Keratinocyte (primary cell): ENCODE results near the gene BCHE. TPM values are rescaled to one million over a fixed set of nuclear protein-coding genes. Genes with fewer than 3 reads are reported as not detected.

Experiments used
- DNase-seq: peaks from one replicate; pipeline ENCODE4 v3.0.0-alpha.2; 2011; ENCODE audit warnings: low read depth, missing footprints, low spot score
- FAIRE-seq: peaks from 2 replicates; lab custom pipeline; 2011; peaks lifted over from hg19 to GRCh38; lab: Jason Lieb, UNC
- H2AFZ ChIP-seq: 2 replicates; pipeline ENCODE4 v1.6.0; 2012; ENCODE audit warnings: low read length, control low read depth, inconsistent platforms; ENCODE audit not compliant: control insufficient read depth
- H3K27ac ChIP-seq: 2 replicates; pipeline ENCODE4 v1.5.1; 2011; ENCODE audit warnings: low read length; ENCODE audit not compliant: control insufficient read depth, insufficient read depth
- H3K27me3 ChIP-seq: 3 replicates; pipeline ENCODE4 v1.6.0; 2011; ENCODE audit warnings: low read length; ENCODE audit not compliant: control insufficient read depth, insufficient read depth; ENCODE audit errors: extremely low read depth
- H3K36me3 ChIP-seq, 2 experiments: 2 replicates in 1 of 2; 3 replicates in 1 of 2; pipeline ENCODE4 v1.5.1; 2011; ENCODE audit warnings: low read length in 2 of 2, mild to moderate bottlenecking in 1 of 2; ENCODE audit not compliant: control insufficient read depth in 2 of 2, insufficient read depth in 2 of 2; ENCODE audit errors: extremely low read depth in 1 of 2
- H3K4me1 ChIP-seq: 3 replicates; pipeline ENCODE4 v1.5.1; 2011; ENCODE audit warnings: low read length; ENCODE audit not compliant: control insufficient read depth, insufficient read depth; ENCODE audit errors: extremely low read depth
- H3K4me2 ChIP-seq: 3 replicates; pipeline ENCODE4 v1.6.0; 2011; ENCODE audit warnings: low read depth, low read length; ENCODE audit not compliant: control insufficient read depth, insufficient read depth; ENCODE audit errors: extremely low read depth
- H3K4me3 ChIP-seq, 3 experiments: fragments of 200-600 bp in 1 of 3; sonication (generic) in 1 of 3; 2 replicates in 2 of 3; 3 replicates in 1 of 3; pipeline ENCODE4 v1.5.1; 2011 to 2016; ENCODE audit warnings: low read length in 3 of 3, mild to moderate bottlenecking in 3 of 3, control low read depth in 2 of 3, inconsistent platforms in 1 of 3, low read depth in 1 of 3, mixed read lengths in 1 of 3, mixed run types in 1 of 3, moderate library complexity in 1 of 3; ENCODE audit not compliant: control insufficient read depth in 2 of 3, insufficient read depth in 2 of 3; ENCODE audit errors: extremely low read depth in 1 of 3
- H3K79me2 ChIP-seq: 2 replicates; pipeline ENCODE4 v1.6.0; 2012; ENCODE audit warnings: low read length; ENCODE audit not compliant: control insufficient read depth, insufficient read depth
- H3K9ac ChIP-seq: 3 replicates; pipeline ENCODE4 v1.6.0; 2011; ENCODE audit warnings: low read length; ENCODE audit not compliant: control insufficient read depth, insufficient read depth; ENCODE audit errors: extremely low read depth
- H3K9me1 ChIP-seq: 3 replicates; pipeline ENCODE4 v1.6.0; 2011; ENCODE audit warnings: low read length; ENCODE audit not compliant: control insufficient read depth, insufficient read depth; ENCODE audit errors: extremely low read depth
- H3K9me3 ChIP-seq: 2 replicates; pipeline ENCODE4 v1.5.1; 2012; ENCODE audit warnings: low read depth, low read length; ENCODE audit not compliant: control insufficient read depth
- H4K20me1 ChIP-seq: 3 replicates; pipeline ENCODE4 v1.6.0; 2011; ENCODE audit warnings: low read length; ENCODE audit not compliant: control insufficient read depth, insufficient read depth; ENCODE audit errors: extremely low read depth
- CTCF ChIP-seq, 3 experiments: IDR thresholded peaks in 1 of 3; conservative IDR thresholded peaks in 1 of 3; optimal IDR thresholded peaks in 1 of 3; 2 replicates in 2 of 3; 3 replicates in 1 of 3; pipeline versions ENCODE3 to v1.5.1; 2011; ENCODE audit warnings: low read length in 3 of 3, mild to moderate bottlenecking in 3 of 3, moderate library complexity in 2 of 3, control low read depth in 1 of 3, inconsistent platforms in 1 of 3; ENCODE audit not compliant: insufficient read depth in 2 of 3; ENCODE audit errors: extremely low read depth in 1 of 3
- EZH2 ChIP-seq: IDR thresholded peaks from one replicate; pipeline ENCODE4 v1.6.1; 2012; ENCODE audit warnings: inconsistent platforms, mild to moderate bottlenecking, low read length, moderate library complexity
- dilution Hi-C: fragments of 300-500 bp; cut with MboI; formaldehyde crosslinking; loops from one replicate; pipeline ENCODE4 v1.7.0; 2020; ENCODE audit warnings: low sequenced_read_pairs; ENCODE audit not compliant: extremely low pct_ligation_motif_present
- polyA plus RNA-seq, 5 experiments: library from polyadenylated mRNA; depleted of rRNA in 3 of 5; stranded (reverse) in 3 of 5; stranded (forward) in 1 of 5; unstranded in 1 of 5; fragments of >200 nt; gene quantifications; 1 replicate in 1 of 5; 2 replicates in 3 of 5; 3 replicates in 1 of 5; pipeline versions ENCODE4 v1.2.1 to v1.2.3, GENCODE V29; 2011 to 2012; ENCODE audit warnings: missing spikeins in 2 of 5, low read depth in 1 of 5, low replicate concordance in 1 of 5

BCHE gene
- polyA plus RNA-seq, 1 donor (not counting 4 experiments of a cell fraction or from before 2014, with no cell fraction given) = 2.0 TPM

- Histone ChIP-seq H3K4me2 (no peak overlapping the region), H3K27me3 (no peaks in the 10 kb centered on the region), H3K79me2 (no peaks in the 10 kb centered on the region), H3K9me1 (no peaks in the 10 kb centered on the region), H3K9ac (no peak overlapping the region), H3K36me3 (no peaks in the 10 kb centered on the region), H3K4me1 (peaks cover 12% of the 10 kb centered on the region), H2AFZ (no peak overlapping the region), H4K20me1 (no peaks in the 10 kb centered on the region), H3K27ac (no peak overlapping the region), H3K9me3 (no peaks in the 10 kb centered on the region), H3K4me3 (no peak overlapping the region)
- dilution Hi-C loops = no loop called here
- no peak for TF ChIP-seq EZH2
- no peak for TF ChIP-seq CTCF (optimal IDR thresholded peaks at IDR 0.05 in 1 of 3, IDR thresholded peaks at IDR 0.05 in 1 of 3, conservative IDR thresholded peaks at IDR 0.05 in 1 of 3; ENCODE audit: extremely low read depth in 1 of 3, insufficient read depth in 2 of 3, low read length in 3 of 3)
- DNase-seq (no peak), FAIRE-seq (no peak)
These were observed 78.2 kb downstream of the BCHE start for GRCh38 chr3:165759041-165759440.

GRCh38 chr3:165755571-165755970, 81.7 kb downstream of the BCHE start:
- DNase-seq = no peak

More at GRCh38 chr3:165755571-165755970, 81.7 kb downstream of the BCHE start:
- Histone ChIP-seq H3K27ac (no peak overlapping the region), H3K36me3 (no peaks in the 10 kb centered on the region), H3K4me2 (no peak overlapping the region), H3K4me3 (no peak overlapping the region), H3K27me3 (no peaks in the 10 kb centered on the region), H3K79me2 (no peaks in the 10 kb centered on the region), H3K9me3 (no peaks in the 10 kb centered on the region), H3K4me1 (peaks cover 13% of the 10 kb centered on the region), H2AFZ (no peak overlapping the region), H3K9me1 (no peaks in the 10 kb centered on the region), H4K20me1 (no peaks in the 10 kb centered on the region), H3K9ac (no peak overlapping the region)
- no peak for FAIRE-seq
- TF ChIP-seq EZH2 = no peak
- no peak for TF ChIP-seq CTCF (optimal IDR thresholded peaks at IDR 0.05 in 1 of 3, IDR thresholded peaks at IDR 0.05 in 1 of 3, conservative IDR thresholded peaks at IDR 0.05 in 1 of 3; ENCODE audit: extremely low read depth in 1 of 3, insufficient read depth in 2 of 3, low read length in 3 of 3)
- dilution Hi-C loops = no loop called here
